Choroid plexus epithelial cell (primary cell): ENCODE results near the gene CA10.

Experiments used
- DNase-seq: peaks from one replicate; pipeline ENCODE4 v3.0.0-alpha.2; 2010; ENCODE audit warnings: low read depth
- H3K4me3 ChIP-seq: 2 replicates; pipeline ENCODE4 v1.5.1; 2011; ENCODE audit warnings: low read depth, mild to moderate bottlenecking, control low read depth, low read length, moderate library complexity
- TF ChIP-seq, protein P1 (sequence below): conservative IDR thresholded peaks from 2 replicates; pipeline ENCODE4 v1.5.1; 2011; ENCODE audit warnings: low read depth, mild to moderate bottlenecking, control low read depth, inconsistent platforms, low read length, moderate library complexity

CA10 gene

DNA sequence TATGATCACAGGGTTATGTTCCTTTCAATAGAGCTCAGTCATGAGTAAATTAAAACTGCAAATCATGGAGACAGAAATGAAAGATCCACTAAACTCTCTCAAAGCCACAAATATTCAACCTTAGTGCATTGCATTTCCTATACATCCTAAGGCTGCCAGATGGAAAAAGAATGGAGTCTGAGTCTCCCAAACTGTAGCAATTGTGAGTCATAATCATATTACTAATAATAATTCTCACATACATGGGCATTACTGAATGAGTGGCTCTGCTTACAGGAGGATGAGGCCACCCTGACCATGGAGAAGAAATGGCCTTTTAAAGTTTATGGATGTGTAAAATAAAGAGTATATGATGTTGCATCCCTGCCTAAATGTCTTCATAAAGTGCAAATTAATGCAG lies 3.2 kb downstream of the CA10 start:
- H3K4me3 ChIP-seq: no peak overlapping the region
- TF ChIP-seq, protein P1, sequence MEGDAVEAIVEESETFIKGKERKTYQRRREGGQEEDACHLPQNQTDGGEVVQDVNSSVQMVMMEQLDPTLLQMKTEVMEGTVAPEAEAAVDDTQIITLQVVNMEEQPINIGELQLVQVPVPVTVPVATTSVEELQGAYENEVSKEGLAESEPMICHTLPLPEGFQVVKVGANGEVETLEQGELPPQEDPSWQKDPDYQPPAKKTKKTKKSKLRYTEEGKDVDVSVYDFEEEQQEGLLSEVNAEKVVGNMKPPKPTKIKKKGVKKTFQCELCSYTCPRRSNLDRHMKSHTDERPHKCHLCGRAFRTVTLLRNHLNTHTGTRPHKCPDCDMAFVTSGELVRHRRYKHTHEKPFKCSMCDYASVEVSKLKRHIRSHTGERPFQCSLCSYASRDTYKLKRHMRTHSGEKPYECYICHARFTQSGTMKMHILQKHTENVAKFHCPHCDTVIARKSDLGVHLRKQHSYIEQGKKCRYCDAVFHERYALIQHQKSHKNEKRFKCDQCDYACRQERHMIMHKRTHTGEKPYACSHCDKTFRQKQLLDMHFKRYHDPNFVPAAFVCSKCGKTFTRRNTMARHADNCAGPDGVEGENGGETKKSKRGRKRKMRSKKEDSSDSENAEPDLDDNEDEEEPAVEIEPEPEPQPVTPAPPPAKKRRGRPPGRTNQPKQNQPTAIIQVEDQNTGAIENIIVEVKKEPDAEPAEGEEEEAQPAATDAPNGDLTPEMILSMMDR: no peak
- DNase-seq: no peak

- no peak for DNase-seq
- H3K4me3 ChIP-seq: no peak overlapping the region
- TF ChIP-seq, protein P1: no peak
Observed at GRCh38 chr17:52154466-52154865, 4.0 kb downstream of the CA10 start.

GRCh38 chr17:52150935-52151334 lies 7.6 kb downstream of the CA10 start:
- H3K4me3 ChIP-seq: no peak overlapping the region
- TF ChIP-seq, protein P1: no peak
- DNase-seq: no peak

- H3K4me3 ChIP-seq: no peak overlapping the region
- TF ChIP-seq, protein P1: no peak
- DNase-seq: no peak
Observed at GRCh38 chr17:52149626-52150025, 8.9 kb downstream of the CA10 start.

DNA sequence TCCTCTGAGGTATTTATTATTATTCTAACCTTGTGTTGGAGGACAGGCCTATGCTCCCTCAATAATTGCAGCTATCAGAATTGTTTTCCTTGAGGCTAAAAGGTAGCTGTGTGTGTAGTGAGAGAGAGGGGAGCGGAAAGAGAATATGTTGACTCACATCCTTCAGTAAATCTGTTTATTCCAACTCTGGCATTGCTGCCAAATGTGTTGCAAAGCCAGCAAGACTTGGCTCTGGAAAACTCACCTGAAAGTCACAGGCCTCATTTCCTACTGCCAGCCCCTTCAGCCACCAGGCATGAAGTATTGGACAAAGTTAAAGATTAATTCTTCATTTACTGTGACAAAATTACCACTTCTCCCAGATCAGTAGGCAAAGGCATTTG lies 9.6 kb downstream of the CA10 start:
- H3K4me3 ChIP-seq: no peak overlapping the region
- peak; percentile 1 for DNase-seq
- TF ChIP-seq, protein P1: no peak

- H3K4me3 ChIP-seq: no peak overlapping the region
- DNase-seq: no peak
- TF ChIP-seq, protein P1: no peak
Observed at GRCh38 chr17:52148288-52148968, 10.1 kb downstream of the CA10 start.

GRCh38 chr17:52147872-52148271 lies 10.6 kb downstream of the CA10 start:
- DNase-seq: peak; percentile 7
- TF ChIP-seq, protein P1: no peak
- H3K4me3 ChIP-seq: no peak overlapping the region
